Activated gamma-delta T cell treated with Interleukin-2 at 50 U/mL for 16 hours (primary cell): ENCODE results near the gene ZMYND8.
"Not testable (repeated sequence)": the region's sequence is repeated elsewhere in the genome, so short reads cannot be mapped to it uniquely, and the experiment has no call there.

ENCODE experiments used
- DNase-seq: peaks from one replicate; pipeline ENCODE4 v3.0.0-alpha.2; 2020

The ZMYND8 gene

GRCh38 chr20:47201074-47201730, 155.3 kb downstream of the ZMYND8 start:
- no peak for DNase-seq

DNA sequence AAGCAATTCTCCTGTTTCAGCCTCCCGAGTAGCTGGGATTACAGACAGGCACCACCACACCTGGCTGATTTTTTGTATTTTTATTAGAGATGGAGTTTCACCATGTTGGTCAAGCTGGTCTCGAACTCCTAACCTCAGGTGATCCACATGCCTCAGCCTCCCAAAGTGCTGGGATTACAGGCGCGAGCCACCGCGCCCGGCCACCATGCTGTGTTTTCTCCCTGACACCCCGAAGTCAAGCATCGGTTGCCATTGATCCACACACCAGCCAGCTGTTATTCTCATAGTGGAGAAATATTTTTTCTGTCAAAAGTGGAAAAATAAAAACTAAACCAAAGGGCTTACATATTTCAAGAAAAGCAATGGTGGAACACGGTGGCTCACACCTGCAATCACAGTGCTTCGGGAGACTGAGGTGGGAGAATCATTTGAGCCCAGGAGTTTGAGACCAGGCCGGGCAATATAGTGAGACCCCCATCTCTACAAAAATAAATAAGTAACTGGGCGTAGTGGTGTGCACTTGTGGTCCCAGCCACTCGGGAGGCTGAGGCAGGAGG, 157.4 kb downstream of the ZMYND8 start:
- DNase-seq: no peak

DNA sequence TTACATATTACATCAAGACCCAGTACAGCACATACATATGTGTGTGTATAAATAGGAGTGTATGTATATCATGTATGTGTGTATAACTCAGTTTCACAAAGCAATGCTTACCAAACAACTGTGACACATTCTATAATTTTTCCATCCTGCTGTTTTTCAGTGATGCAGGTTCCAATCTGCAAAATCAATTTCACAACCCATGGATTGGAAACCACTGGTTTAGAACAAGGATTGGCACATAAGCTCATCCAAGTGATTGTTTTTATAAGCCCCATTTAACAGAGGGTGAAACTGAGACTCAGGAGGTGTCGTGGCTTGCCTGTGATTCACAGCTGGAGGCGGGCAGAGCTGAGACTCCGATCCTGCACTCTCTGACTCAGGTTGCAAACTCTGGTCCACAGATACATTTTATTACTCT, 158.2 kb downstream of the ZMYND8 start:
- no peak for DNase-seq

GRCh38 chr20:47196091-47197081, 160.1 kb downstream of the ZMYND8 start:
- peak; percentile 51 for DNase-seq

DNA sequence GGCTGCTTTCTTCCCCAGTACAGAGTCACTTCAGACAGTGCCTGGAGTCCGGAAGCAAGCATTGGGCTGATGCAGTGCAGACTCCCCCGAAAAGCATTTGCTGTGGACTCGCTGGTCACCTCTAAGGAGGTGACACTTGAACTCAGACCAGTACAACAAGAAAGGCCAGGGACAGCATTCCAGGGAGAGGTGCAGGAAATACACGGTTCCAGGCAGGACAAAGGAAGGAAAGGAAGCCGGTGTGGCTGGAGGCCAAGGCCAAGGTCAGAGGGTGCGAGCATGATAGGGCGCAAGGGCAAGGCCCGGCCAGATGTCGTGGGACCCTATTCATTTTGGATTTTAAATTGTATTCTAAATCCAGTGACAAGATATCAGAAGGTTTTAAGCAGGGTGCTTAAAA, 160.9 kb downstream of the ZMYND8 start:
- no peak for DNase-seq

GRCh38 chr20:47191956-47192355, 164.5 kb downstream of the ZMYND8 start:
- no peak for DNase-seq

- DNase-seq: no peak
Measured at GRCh38 chr20:47191074-47191673, 165.3 kb downstream of the ZMYND8 start.

GRCh38 chr20:47189060-47189459, 167.4 kb downstream of the ZMYND8 start:
- DNase-seq: no peak

GRCh38 chr20:47188540-47188939, 168.0 kb downstream of the ZMYND8 start:
- DNase-seq: no peak

DNA sequence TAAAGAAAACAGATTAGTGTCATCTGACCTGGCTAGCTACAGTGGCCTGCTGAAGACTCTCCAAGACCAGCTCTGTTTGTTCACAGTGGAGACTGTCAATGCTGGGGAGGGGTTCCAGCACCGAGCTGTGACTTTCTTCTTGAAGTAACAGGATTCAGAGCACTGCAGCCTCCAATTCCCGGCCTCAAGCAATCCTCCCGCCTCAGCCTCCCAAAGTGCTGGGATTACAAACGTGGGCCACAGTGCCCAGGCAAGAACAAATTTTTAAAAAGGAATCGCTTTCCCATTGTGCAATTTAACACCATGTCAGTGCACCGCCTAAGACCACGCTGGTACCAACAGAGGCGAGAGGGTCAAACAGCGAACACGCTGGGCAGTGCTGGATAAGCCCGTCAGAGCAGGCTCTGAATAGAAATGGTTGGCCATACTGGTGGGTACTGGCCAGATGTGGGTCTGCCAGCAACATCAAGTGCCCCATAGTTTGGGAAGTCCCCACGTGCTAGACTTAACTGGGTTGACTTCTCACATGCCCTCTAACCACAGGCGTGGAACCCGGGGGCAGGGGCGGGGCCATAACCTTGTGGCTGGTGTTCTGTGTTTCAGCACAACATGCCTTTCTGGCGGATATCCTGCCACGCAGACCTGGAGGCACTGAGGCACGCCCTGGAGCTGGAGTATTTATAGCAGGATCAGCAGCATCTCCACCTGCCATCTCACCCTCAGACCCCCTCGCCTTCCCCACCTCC, 168.9 kb downstream of the ZMYND8 start:
- DNase-seq: no peak

DNA sequence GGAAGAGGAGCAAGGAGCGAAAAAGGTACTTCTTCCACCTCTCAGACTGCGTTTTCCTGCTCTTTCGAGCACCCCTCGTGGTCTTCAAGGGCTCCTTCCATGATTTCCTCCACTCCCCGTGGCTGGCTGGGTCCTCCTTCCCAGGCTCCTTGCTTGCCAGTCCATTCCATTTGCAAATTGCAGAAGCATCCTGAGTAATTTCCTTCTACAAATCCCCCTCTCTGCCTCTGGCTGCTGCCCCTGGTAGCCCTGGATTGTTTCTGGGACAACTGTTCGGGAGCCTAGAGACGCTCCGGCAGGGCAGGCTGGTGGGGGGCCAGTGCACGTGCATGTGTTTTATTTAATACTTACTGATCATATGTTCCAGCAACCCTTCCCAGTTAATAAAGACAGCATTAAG, 173.1 kb downstream of the ZMYND8 start:
- DNase-seq: no peak

DNA sequence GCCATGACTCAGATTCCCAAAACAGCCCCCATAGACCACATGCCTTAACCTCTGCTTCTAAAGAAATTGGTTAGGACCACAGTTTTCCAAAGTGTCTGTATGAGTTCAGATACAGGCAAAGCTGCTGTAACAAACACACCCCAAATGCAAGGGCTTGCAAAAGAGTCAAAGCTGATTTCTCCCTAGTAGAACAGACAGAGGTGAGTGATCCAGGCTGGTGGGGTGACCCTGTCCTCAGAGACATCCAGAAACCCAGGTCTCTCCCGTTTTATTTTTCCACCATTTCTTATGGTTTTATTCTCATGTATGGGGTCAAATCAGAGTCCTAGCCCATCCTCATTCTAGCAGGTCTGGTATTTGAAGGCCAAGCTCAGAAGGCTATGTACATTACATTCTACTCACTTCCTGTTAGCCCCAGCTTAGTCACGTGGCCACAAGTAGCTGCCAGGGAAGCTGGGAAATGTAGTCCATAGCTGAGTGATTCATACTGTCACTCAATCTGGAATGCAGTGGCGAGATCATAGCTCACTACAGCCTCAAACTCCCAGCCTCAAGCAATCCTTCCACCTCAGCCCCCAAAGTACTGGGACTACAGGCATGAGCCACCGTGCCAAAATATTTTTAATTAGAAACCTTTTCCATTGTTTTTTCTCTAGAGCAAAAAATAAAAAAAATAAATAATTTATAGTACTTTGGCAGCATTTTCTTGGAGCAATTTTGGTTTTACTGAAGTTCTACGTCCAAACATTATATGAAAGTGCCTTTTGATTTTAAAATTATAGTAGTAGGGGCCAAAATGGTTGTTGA, 175.2 kb downstream of the ZMYND8 start:
- DNase-seq: no peak

DNA sequence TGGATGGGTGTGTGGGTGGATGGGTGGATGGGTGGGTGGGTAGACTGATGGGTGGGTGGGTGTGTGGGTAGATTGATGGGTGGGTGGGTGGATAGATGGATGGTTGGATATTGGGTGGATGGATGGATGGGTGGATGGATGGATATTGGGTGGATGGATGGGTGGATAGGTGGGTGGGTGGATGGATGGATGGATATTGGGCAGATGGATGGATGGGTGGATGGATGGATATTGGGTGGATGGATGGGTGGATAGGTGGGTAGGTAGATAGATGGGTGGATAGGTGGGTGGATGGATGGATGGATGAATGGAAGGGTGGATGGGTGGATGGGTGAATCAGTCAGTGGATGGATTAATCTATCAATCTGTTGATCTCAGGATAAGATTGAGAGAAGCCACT, 177.2 kb downstream of the ZMYND8 start:
- DNase-seq: no peak

DNA sequence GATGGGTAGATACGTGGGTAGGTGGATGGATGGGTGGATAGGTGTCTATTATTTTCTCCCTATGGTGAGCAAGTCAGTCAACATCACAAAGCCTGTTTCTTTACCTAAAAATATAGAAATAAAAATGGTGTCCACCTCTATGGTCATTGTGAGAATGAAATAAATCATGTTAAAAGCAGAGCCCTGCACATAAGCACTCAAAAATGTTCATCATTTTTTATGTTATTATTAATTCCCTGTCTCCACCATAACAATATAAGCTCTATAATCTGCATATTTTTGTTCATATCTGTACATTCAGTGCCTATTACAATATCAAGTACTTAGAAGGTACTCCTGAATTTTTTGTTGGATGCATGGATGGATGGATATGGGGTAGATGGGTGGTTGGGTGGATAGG, 177.6 kb downstream of the ZMYND8 start:
- DNase-seq: no peak

DNA sequence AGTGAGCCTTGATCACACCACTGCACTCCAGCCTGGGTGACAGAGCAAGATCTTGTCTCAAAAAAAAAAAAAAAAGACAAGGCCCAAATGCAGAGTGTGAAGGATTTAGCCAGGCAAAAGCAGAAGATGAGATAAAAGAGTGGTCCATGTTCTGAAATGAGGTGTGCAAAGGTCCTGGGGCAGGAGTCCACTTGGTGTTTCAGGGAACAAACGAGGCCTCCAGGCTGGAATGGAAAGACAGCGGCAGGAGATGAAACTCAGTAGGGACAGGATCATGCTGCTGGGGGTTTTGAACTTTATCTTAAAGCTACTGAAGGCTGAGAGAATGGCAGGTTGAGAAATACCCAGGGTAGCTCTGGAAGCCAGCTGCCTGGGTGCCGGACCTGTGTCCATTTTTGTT, 178.2 kb downstream of the ZMYND8 start:
- DNase-seq: no peak

- DNase-seq: not testable (repeated sequence)
Measured at GRCh38 chr20:47176217-47176616, 180.3 kb downstream of the ZMYND8 start.

GRCh38 chr20:47175493-47175892, 181.0 kb downstream of the ZMYND8 start:
- no peak for DNase-seq

DNA sequence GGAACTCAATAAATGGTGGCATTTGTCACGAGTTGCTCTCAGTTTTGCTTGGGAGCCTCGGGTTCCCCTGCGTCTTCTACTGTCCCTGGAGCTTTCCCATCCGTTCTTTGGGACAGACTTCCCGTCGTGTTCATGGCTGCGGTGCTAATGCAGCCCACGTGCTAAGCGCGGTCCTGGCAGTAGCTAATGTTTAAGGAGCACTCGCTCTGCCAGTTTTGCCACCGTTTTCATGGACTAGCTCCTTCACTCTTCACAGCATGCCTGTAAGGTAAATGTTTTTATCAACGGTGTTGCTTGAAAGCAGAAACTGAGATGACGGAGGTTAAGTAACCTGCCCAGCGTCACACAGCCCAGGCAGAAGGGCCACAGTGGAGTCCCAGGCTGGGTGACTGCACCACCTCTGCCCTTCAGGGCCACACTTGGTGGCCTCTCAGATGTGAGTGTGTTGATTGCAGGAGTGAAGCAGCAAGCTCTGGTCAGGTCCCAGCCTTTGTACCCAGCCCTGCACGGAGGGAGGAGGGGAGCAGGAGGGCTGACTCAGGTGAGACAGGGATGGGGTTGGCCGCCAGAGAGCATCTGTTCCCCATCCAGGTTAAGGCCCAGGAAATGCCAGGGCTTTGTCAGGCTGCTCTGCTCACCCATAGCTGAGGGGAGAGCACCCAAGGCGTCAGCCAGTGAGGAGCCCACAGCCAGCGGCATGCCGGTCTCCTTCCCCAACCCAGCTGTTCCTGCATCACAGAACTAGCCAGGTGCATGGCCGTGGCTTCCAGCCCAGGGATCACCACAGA, 181.8 kb downstream of the ZMYND8 start:
- no peak for DNase-seq

- no peak for DNase-seq
Measured at GRCh38 chr20:47173596-47174216, 182.8 kb downstream of the ZMYND8 start.

- DNase-seq: no peak
Measured at GRCh38 chr20:47172579-47172978, 183.9 kb downstream of the ZMYND8 start.
